Uterus (tissue), 2 donors: Measurements from ENCODE around the gene SLFN12.
"Not testable (repeated sequence)": the region's sequence is repeated elsewhere in the genome, so short reads cannot be mapped to it uniquely, and the experiment has no call there.

ENCODE experiments used
- CTCF ChIP-seq, 4 experiments: fragments of 200-600 bp in 2 of 4; fragments of 450-650 bp in 2 of 4; sonication (generic) in 2 of 4; IDR thresholded peaks; one replicate each; pipeline ENCODE4 v1.5.1; 2016 to 2019; ENCODE audit warnings: antibody characterized with exemption in 4 of 4, mild to moderate bottlenecking in 2 of 4, moderate library complexity in 1 of 4
- POLR2A ChIP-seq, 2 donors: fragments of 450-650 bp; IDR thresholded peaks; one replicate each; pipeline ENCODE4 v1.6.1; 2016; ENCODE audit warnings: antibody characterized with exemption in 2 of 2, mild to moderate bottlenecking in 1 of 2, moderate library complexity in 1 of 2

- TF ChIP-seq CTCF, POLR2A (IDR thresholded peaks at IDR 0.05): not testable (repeated sequence)
These were observed 11.2 kb downstream of the SLFN12 start for GRCh38 chr17:35421069-35421468.
